Forelimb muscle (tissue), 1 donor: ENCODE results near the gene POLR1G. TPM values are rescaled to one million over a fixed set of nuclear protein-coding genes. Genes with fewer than 3 reads are reported as not detected.
"Not testable (repeated sequence)": the region's sequence is repeated elsewhere in the genome, so short reads cannot be mapped to it uniquely, and the experiment has no call there.

Experiments
- DNase-seq: peaks from one replicate; pipeline ENCODE4 v3.0.0-alpha.2; 2013; ENCODE audit warnings: low read depth
- polyA plus RNA-seq: library from polyadenylated mRNA; unstranded; fragments of 120-200 nt; gene quantifications from one replicate; pipeline ENCODE4 v1.2.1, GENCODE V29; 2013; ENCODE audit not compliant: insufficient read length

Gene POLR1G
- polyA plus RNA-seq, 1 donor = 5.8 TPM

DNA sequence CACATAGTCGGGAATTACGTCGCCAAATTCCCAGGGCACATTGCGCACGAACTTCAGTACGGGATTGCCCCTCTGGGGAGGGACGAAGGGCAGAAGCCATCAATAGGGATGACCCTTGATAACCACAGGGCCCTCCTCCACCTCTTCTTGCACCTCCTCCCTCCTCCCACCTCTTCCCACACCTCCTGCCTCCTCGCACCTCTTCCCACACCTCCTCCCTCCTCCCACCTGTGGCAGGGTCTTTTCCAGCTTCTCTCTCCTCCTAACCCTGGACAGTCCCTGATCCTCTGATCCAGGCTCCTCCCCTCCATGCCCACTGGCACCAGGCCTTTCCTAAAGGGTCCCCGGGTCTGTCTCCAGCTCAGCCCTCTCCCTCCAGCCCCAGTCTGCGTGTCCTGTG lies 13.9 kb downstream of the POLR1G start:
- no peak for DNase-seq

DNA sequence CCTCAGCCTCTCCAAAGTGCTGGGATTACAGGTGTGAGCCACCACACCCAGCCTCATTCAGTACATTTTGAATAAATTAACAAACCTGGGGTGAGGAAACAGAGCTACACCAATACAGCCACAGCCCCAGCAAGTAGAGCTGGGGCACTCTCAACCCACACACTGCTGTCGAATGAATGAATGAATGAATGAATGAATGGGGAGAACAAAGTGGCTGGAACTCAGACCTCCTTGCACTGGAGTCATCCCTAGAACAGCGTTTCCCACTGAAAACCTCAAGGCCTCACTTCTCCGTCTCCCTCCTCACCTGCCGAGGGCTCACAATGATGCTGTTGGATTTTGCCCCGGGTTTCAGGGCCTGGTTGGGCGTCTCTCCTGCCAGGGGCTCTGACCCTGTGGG lies 14.4 kb downstream of the POLR1G start:
- no peak for DNase-seq

DNA sequence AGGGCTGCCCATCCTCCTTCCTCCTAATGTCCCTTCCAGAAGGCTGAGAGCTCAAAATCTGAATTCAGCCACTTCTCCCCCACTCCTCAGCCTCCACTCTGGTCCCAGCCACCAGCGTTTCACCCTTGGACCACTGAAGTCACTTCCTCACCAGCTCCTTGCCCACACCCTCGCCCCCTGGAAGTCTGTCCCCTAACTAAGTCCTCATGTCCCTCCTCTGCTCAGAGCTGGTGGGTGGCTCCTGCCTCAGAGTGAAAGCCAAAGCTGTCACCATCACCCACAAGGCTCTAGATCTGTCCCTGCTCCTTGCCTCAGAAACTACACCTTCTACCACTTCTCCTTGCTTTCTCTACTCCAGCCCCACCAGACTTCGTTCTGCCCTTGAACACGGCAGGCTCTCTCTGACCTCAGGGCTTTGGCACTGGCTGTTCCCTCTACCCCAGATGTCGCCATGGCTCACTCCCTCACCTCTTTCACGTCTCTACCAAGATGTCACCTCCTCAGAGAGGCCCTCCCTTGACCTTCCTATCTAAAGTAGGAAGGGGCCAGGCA lies 15.6 kb downstream of the POLR1G start:
- no peak for DNase-seq

DNA sequence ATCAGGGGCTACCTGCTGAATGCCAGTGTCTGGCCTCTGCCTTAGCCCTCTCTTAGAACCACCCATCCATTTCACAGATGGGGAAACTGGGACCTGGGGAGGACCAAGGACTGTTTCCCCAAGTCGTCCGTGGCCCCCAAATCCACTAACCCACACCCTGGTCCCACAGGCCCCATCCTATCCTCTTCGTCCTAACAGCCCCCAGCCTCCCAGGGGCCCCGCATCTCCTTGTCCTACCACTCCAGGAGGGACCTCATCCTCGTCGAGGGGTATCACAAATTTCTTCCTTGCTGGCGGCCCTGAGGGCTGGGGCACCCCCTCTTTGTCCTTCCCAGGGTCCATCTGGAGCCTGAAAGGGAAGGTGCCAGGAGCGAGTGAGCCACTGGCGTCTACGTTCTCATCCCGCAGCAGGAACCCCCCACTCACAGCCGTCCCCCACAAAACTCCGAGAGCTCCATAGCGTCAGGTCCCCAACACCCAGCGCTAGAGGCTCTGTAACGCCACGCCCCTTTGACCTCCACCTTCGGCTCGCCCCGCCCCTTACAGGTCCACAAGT lies 16.7 kb downstream of the POLR1G start:
- no peak for DNase-seq

DNA sequence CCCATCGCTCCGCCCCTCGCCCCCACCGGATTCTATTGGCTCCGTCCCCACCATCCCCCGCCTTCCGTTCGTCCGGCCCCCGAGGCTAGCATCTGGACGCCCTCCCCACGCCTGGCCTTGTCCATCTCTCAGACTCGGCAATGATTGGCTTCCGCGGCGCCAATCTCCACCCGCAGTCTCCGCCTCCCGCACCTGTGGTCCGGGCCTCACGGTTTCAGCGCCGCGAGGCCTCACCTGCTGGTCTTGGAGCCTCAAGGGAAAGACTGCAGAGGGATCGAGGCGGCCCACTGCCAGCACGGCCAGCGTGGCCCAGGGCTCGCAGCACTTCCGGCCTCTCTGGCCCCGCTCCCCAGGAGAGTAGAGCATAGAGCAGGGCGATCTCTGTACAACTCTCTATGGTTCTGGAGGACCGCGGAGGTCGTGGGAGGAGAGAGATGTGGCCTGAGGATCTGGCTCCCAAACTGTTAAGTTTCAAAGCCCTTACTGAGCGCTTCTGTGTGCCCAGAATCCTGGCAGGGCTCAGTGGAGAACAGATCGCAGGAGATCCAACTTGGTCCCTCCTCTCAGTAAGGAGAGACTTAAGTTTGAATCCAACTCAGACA lies 17.2 kb downstream of the POLR1G start, which contains the start of gene ERCC1:
TSS of gene ERCC1 (minus strand) at position 329 of the 602 bp plus-strand sequence. CDS start 543 bp downstream, outside the sequence.
- DNase-seq = no peak

DNA sequence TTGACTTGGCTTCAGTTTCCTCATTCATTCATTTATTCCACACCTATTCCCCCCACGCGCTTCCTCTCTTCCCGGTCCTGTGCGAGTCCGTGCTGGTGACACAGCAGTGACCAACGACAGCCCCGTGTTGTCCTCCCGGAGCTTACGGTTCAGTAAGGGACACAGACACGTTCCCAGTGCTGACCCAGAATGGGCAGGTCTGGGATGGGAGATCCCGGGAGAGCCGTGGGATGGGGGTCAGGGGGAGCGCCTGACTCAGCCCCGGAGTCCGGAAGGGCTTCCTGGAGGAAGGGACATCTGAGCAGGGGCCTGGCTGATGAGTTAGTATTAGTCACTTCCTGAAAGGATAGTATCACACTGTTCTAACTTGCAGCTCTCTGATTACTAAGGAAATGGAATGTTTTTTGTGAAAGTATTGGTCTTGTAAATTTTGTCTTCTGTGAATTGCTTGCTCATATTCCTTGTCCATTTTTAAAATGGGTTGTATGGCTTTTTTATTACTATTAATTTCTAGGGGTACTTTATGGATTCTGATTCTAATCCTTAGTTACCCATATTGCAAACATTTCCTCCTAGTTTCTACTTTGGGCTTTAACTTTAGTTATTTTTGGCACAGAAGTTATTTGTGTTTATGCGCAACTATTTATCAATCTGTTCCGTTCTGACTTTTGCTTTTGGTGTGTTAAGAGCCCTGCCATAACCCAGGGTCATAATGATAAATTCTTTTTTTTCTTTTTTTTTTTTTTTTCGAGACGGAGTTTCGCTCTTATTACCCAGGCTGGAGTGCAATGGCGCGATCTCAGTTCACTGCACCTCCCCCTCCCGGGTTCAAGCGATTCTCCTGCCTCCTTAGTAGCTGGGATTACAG lies 18.0 kb downstream of the POLR1G start:
- no peak for DNase-seq

DNA sequence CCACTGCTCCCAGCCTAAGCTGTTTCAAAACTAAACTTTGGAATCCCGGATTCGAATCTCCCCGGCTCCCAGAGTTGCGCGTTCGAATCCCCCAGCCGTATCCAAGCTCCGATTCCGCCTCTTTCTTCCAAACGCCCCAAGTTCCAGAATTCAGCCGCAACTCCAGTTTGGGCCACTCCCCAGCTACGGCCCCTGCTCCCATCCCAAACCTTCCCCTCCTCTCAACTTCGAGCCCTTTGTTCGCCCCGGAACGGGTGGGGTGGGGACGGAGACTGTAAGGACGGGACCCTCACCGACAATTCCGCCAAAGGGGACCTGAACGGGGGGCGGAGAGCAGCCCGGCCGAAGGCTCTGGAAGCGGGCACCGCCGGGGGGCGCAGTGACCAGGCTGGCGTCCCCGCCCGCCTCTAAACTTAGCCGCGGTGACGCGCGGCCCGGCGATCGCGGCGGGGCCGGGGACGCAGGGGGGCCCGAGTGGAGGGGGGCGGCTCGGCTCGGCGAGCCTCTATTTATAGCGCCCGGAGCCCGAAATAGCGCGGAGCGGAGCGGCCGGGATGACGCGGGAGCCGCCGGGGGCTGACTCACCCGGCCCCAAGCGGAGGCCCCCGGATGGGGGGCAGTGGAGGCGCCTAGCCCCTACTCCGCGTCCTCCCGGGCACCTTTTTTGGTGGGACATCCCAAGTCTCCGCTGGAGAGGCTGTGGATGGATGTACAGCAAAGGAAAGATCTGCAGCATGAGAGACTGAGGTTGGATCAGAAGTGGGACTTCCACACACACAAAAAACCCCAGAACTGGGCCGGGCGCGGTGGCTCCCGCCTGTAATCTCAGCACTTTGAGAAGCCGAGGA lies 22.2 kb downstream of the POLR1G start:
- DNase-seq = no peak

DNA sequence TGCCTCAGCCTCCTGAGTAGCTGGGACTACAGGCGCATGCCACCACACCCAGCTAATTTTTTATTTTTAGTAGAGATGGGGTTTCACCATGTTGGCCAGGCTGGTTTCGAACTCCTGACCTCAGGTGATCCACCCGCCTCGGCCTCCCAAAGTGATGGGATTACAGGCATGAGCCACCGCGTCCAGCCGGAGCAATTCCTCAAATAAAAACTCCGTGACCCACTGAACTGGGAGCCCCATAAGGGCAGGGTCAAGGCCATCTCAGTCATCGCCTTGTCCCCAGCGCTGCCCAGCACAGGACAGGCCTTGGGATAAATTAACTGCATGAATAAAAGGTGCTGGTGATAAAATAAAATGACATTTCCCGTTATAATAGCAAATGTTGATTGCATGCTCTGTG lies 23.5 kb downstream of the POLR1G start:
- DNase-seq = not testable (repeated sequence)

DNA sequence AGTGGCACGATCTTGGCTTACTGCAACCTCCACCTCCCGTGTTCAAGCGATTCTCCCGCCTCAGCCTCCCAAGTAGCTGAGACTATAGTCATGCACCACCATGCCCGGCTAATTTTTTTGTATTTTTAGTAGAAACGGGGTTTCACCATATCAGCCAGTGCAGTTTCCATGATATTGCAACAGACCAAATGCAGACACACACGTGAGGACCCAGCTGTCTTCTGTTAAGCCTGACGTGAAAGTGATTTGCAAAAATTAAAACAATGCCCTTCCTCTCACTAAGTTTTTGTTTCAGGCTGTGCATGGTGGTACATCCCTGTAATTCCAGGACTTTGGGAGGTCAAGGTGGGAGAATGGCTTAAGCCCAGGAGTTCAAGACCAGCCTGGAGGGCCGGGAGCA lies 24.6 kb downstream of the POLR1G start:
- DNase-seq = not testable (repeated sequence)

DNA sequence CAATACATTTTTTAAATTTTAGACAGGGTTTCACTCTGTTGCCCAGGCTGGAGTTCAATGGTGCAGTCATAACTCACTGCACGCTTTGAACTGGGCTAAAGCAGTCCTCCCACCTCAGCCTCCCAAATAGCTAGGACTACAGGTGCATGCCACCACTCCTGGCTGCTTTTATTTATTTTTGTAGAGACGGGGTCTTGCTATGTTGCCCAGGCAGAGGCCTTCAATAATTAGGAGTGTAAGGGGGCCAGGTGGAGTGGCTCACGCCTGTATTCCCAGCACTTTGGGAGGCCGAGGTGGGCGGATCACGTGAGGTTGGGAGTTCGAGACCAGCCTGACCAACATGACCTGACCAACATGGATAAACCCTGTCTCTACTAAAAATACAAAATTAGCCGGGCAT lies 26.1 kb downstream of the POLR1G start:
- DNase-seq = not testable (repeated sequence)

DNA sequence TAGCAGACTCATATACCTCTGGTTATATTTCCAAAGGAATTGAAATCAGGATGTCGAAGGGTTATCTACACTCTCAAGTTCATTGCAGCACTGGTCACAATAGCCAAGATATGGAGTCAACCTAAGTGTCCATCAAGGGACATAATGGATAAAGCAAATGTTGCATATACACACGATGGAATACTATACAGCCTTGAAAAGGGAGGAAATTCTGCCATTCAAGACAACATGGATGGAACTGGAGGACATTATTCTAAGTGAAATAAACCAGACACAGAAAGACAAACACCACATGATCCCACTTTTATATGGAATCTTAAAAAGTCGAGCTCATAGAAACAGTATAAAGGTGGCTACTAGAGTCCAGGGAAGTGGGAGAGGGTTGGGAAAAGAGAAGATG lies 30.9 kb downstream of the POLR1G start:
- no peak for DNase-seq

DNA sequence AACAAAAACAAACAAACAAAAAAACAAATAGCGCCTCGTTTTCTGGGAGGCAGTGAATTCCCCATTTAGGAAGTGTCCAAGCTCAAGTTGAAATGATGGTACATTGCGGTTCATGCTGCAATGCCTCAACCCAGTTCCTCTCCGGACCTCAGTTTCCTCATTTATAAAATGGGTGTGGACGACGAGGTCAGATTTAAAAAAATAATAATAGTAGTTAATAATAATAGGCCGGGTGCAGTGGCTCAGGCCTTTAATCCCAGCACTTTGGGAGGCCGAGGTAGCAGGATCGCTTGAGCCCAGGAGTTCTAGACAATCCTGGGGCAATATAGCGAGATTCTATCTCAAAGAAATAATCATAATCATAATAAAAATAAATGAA lies 32.7 kb downstream of the POLR1G start:
- no peak for DNase-seq

DNA sequence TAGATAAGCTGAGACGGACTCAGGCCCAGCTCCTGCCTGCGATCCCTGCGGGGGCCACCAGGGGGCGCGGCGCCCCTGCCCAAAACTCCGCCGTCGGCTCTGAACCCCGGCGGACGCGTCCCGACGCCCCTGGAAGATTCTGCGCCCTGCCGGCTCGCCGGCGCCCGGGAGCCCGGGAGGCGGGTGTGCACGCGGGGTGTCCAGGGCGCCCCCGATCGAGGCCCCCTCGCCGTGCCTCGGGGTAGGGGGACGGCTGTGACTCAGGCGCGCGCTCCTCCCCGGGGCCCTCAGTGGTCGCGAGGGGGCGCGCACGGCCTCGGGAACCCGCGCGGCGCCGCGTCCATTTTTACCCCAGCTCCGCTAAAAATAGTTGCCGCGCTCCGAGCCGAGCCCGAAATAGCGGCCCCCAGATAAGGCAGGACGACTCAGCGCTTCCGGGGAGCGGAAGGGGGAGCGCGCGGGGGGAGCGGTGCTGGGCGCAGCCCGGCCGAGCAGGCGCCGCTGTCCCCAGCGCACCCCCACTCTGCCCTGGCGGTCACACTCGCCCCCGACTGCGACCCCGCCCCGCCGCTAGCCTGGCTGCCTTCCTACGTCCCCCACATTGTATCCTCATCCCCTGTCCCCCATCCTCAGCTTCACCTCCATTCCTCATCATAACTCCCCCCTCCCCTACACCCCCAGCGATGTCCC lies 33.3 kb downstream of the POLR1G start:
- no peak for DNase-seq

DNA sequence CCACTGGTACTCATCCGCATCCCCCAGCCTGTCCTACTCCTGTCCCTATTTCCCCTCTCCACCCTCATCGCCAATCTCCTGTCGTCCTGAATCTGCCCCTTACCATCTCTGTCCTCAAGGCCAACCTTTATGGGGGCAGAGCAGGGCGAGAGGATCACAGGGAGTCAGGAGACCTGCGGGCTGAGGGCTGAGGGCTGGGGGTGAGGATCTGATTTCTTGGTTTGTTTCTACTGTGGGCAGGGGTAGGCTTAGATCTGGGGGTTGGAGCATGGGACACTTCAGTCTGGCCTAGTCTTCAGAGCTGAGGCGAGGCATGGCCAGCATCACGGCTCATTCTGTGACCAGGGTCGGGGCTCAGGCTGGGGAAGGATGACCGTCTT lies 33.8 kb downstream of the POLR1G start:
- DNase-seq = no peak

DNA sequence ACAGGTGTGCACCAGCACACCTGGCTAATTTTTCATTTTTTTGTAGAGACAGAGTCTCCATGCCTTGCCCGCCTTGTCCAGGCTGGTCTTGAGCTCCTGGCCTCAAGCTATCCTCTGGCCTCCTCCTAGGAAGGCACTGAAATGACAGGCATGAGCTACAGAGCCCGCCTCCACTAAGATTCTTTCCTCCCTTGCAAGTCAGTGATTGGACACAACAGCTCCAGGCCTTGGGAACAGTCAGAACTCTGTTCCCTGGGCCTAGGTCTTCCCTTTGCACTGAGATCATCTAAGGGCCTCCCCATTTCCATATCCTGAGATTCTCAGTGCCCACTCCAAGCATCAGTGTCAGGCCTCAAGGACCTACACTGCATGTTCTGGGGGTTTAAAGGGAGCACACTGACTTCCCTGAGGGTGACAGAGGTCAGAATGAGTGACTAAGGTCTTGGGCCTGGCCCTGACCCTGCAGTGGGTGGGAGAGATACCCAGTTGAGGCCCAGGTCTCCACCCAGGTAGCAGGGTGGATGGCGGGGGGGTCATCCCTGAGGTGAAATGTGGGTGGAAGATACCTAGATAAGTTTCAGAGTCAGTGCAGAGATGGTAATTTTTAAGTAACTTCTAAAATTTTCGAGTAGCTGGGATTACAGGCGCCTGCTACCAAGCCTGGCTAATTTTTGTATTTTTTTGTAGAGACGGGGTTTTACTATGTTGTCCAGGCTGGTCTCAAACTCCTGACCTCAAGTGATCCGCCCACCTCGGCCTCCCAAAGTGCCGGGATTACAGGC lies 34.6 kb downstream of the POLR1G start:
- no peak for DNase-seq

DNA sequence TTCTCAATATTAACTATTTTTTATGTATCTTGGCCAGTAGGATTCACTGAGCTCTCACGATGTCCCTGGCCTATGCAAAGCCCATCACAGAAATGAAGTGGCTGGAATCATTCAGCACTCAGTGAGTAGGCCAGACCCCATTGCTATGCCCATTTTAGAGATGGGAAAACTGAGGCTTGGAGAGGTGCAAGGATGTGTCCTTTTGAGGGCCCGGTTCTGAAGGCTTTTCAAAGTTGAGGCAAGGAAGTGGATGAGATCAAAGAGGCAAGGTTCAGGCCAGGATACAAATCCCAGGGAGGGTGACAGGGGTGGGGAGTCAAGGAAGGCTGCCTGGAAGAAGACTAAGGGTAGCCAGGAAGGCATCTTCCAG lies 35.9 kb downstream of the POLR1G start:
- DNase-seq = no peak

DNA sequence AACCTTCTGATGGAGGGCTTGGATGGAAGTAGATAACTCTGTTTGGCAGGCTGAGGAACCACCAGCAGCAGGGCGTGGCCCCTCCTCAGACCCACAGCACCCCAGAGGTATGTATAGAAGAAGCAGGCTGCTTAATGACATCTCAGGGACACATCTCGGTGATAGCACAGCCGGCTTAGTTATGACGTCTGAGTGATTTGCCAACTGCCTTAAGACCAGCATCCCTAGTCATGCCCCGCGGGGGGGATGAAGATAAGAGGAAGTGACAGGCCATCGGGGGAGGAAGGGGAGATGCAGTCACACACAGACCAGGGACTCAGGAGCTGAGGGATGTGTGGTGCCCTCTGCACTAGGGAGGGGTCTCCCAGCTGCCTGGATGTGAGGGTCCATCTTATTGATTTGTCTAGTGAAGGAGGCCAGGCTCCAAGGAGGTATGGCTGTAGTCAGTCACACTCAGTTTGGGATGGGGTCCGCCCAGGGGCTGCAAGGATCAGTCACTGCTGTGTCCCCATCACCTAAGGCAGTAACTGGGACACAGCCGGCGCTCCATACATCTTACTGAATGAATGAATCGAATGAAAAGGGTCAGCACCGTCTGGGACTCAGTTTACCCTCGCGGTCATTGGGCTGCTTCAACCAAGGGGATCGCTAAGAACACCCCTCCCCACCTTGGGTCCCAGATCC lies 36.5 kb downstream of the POLR1G start:
- no peak for DNase-seq

DNA sequence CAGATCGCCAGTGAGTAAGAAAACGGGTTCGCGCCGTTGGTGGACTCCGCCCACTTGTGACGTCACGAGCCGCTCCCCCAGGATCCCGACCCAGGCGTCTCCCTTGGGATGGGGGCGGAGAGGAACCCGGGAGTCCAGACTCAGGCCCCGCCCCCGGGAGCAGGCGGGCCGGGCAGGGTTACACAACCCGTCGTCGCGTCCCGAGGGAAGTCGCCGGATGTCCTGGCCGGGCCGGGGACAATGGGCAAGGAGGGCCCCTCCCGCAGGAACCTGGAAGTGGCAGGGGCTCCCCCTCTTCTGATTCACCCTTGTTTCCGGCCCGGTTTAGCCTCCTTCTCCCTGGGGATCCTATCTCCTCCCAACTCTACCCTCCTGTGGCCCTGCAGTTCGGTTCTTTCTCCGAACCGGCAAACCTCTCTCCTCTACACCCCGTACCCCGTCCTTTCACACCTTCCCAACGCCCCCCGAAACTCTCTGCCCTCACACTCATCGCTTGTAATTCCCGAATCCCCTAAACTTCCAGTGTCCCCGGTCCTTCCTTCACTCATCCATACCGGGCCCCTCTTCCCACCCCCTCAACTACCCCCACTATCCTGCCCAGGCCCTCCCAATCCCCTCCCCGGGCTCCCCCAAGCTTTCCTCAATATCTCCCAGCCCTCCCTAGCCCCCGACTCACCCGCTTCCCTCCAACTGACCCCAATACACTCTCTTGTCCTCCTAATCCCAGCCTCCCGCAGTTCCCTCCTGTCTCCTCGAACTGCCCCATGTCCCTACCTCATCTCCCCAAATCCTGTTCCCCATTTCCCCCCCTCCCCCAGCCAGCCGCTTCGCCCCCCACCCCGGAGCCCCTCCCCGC lies 37.2 kb downstream of the POLR1G start:
- DNase-seq = no peak
